HT-29 (cell line): ENCODE measurements around the gene ADGRD1. TPM values are rescaled to one million over a fixed set of nuclear protein-coding genes. Genes with fewer than 3 reads are reported as not detected.

Experiments used
- DNase-seq: peaks from one replicate; pipeline ENCODE4 v3.0.0-alpha.2; 2015; ENCODE audit warnings: low spot score
- total RNA-seq: library from RNA; depleted of rRNA; stranded (reverse); fragments of >200 nt; shearing (Covaris generic); gene quantifications from 2 replicates; pipeline ENCODE4 v1.2.3, GENCODE V29; 2014

Gene ADGRD1
- total RNA-seq, 1 experiment from 2014 or later, result not detected

DNA sequence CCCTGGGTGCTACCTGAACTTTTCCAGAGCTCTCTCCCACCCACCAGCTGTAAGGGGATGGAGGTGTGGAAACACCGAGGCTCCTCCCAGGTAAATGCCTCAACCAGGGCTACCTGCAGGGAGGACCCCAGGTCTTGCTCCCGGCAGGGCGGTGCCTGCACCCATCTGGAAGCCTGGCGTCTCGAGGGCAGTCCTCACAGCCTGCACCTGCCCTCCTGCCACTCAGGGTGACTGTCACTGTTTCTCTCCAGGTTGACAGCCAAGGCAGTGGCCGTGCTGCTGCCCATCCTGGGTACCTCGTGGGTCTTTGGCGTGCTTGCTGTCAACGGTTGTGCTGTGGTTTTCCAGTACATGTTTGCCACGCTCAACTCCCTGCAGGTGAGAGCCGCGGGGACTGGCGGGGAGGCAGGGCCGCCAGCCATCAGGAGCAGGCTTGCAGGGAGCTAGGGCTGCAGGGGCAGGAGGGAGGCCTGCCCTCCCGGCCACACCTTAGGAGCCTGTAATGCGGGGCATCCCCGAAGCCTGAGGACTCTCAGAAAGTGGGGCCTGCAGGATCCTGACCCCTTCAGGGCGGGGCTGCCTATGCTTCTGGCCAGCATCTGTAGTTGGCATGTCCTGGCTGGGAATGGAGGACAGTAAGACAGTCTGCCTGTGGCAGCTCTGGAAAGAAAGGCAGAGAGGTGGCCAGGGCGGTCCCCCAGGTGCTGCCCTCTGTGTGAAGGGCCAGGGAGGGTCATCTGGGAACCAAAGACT is 182.3 kb downstream of the ADGRD1 start:
- DNase-seq, result no peak

DNA sequence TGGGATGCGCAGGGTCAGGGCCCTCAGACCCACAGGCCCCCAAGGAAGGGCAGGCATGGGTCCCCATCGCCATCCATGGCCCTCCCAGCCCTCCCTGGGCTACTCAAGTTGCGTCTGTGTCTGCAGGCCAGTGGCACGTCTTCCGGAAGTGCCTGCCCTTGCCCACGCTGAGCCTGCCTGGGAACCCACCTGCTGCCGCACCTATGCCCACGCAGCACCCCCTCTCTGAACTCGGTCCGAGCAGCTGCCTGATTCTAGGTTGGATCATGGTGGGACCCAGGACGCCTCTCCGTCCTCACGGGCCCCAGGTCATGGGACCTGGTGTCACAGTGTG is 182.8 kb downstream of the ADGRD1 start:
- no peak for DNase-seq

DNA sequence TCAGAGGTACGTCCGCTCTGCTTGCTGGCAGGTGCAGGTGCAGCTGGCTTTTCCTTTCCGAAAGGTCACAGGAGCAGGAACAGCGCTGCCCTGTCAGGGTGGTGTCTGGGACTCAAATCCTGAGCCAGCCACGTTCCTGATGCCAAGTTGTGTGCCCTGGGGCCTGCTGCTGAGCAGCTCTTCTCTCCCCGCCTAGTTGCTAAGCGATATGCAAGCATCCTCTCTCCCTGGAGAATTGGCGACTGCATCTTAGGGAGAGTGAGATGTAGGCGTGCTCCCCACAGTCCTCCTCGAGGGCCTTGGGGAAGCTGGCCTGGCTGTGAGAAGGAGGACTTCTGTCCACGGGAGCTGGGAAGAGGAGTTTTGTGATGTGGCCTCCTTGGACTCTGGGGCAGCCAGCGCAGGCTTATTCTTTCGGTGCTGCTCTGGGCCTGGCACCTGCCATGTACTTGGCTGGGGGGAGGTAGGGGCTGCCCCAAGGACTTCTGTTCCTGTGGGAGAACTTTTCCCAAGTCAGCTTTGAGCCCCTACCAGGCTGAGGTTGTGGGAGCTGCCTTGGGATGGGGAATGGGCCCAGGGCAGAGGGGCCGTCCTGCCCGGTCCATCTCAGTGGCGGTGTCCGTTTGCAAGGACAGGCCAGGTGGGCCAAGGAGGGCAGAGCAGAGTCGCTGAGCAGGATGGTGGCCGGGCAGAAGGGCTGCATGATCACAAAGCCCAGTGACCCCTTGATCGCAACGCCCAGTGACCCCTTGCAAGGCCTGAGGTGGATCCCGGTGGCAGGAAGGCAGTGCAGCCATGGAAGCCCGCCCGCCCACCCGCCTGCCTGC is 183.5 kb downstream of the ADGRD1 start:
- DNase-seq, result no peak

DNA sequence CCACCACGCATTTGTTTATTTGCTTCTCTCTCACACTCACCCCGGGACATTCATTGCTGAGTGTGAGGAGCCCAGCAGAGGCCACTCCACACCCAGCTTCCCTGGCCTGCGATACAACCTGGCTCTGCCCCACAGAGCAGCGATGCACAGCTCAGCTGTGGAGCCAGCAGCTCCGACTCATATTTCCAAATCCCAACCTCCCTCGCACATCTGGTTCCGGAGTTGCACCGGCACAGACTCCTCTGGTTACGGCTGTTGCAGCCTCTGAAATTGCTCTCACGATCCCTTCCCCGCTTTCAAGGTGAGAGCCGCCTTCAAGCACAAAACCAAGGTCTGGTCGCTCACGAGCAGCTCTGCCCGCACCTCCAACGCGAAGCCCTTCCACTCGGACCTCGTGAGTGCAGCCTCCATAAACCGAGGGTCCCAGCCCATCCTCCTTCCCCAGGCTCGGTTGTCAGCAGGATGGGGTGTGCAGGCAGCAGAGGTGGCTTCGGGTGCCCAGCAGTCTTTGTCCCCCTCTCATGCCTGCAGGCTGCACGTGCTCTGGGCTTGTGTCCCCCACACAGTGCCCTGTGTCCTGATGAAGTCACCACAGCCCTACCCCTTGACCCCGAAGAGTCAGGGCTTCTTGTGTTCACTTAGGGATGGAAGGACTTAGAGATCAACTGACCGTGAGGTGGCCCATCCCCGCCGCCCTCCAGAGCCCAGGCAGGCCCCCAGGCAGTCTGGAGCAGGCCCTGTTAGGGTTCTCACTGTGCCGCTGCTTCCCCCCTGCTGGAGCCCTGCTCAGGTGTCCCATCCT is 184.3 kb downstream of the ADGRD1 start:
- DNase-seq, result no peak

DNA sequence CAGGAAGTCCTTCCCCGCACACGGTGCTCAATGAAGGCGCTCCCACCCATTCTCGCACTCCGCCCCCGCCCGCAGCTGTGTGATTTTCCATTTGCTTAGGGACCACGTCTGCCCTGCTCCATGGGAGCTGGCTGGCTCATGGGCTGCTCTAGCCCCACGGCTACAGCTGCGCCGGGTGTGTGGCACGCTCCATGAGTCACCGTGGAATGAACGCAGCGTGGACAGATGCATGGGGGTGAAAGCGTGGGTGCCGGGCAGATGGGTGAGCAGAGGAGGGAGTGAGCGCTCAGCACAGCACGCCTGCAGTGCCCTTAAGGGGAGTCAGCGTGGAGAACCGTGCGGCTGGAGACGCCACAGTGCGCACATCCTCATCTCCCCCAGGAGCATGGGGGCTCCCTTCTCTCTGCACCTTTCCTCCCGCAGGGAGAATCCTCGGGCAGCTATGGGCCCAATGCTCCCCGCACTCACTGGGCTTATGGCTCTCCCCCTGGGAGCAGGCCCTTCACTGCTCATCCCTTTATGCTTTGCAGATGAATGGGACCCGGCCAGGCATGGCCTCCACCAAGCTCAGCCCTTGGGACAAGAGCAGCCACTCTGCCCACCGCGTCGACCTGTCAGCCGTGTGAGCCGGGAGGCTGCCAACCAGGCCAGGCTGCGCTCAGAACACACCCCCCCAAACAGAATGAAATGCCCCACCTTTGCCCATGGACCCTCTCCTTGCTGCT is 185.1 kb downstream of the ADGRD1 start:
- DNase-seq, result no peak

DNA sequence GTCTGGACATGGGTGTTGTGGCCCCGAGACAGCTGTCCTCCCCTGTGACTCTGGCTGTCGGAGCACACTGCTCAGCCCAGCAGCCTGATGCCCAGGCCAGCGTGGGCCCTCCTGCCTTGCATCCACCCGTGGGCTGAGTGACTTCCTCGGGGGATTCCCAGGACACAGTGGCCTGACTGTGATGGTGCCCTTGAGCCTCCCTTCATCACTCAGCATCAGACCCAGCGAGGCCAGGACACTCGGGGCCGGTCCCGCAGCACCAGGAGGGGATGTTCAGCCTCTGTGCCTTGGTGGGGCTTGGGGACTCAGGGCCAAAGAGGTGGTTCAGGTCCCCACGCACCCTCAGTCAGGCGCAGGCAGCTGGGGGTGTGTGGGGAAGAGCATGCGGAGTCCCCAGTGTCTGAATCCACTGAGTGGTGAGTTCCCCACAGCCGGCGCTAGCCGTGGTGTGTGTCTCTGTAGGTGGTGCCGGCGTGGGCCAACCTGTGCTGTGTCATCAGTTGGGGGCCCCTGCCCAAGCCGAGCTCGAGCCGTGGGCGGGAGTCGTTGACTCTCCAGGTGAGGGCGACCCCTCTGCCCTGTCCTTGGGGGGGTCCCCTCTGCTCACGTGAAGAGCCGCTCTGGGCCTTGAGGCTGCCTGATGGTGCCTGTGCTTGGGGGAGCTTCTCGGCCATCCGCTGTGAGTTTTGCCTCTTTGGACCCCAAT is 185.8 kb downstream of the ADGRD1 start:
- DNase-seq, result no peak

DNA sequence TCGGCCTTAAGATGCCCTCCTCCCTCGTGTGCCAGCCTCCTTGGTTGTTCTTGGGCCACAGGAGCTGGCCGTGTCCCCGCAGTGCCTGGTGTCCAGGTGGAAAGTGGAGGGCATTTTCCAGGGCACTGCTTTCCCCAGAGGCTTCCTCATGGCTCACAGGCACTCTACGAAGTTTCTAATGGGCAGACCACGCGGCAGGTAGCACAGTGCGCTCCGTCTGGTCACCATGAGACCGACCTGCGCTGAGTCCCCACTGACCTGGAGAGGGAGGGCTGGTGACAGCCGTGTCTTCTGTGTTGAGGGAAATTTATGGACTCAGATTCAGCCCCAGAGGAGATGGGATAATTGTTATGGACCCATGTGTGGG is 186.3 kb downstream of the ADGRD1 start:
- no peak for DNase-seq

DNA sequence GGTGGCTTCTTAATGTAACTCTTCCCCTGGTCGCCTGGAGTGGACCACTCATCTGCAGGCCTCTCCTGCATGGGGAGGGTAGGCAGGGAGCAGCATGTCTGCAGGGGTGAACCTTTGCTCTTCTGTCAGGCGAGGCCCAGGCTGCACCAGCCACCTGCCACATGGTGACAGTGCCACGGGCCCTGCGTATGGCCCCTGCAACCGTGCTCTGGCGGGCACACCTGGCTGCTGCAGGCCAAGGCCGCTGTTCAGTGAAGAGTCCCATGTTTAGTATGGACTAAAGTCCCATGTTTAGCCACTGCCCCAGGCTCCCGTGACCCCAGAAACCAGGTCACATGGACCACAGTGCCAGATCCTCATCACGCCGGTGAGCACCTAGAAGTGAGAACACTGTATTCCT is 187.0 kb downstream of the ADGRD1 start:
- DNase-seq, result no peak

DNA sequence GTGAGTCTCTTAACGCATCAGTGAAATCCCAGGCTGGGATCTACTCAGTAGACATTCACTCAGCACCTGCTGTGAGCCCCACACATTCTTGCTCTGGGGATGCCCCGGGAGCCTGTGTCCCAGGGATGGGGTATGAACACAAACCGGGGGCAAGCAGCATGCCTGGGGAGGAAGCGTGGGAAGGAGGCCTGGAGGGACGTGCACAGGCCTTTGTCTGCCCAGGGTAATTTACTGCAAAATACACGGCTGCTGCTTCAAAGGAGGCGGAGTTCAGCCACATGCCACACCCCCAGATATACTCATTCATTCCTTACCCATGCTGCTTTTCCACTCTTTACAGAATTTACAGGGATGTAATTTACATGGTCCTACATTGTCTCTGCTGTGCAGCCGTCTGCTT is 187.8 kb downstream of the ADGRD1 start:
- no peak for DNase-seq

DNA sequence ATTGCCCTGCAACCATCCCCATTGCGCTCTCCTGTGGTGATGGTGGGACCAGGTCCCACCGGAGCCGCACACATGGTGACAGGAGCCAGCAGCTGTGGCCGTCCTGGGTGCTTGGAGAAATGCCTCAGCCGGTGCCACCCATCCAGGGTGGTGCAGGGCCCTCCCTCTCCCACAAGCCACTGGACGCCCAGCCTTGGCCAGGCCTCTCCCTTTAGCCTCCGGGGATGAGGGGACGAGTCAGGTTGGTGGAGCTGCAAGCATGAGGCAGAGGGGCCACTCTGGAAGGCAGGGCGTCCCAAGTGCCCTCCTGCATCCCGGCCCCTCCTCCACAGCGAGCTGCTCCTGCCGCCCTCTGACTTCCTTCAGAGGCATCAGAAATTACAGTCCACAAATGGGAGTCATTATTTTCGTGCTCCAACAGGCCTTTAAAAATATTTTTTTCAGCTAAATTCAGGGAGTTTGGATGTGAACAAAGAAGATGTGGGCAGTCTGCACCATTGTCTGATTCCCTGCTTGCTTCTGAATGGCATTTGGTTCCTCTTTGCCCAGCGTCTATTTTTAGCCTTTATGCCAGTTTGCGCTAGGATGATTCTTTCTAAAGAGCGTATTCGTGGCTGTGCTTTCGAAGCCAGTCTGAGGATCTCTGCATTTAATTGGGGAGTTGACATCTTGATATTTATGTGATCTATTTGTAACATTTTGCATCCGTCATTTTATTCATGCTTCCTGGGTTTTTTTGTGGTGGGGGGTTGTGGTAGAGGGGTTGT is 189.4 kb downstream of the ADGRD1 start:
- DNase-seq, result no peak

DNA sequence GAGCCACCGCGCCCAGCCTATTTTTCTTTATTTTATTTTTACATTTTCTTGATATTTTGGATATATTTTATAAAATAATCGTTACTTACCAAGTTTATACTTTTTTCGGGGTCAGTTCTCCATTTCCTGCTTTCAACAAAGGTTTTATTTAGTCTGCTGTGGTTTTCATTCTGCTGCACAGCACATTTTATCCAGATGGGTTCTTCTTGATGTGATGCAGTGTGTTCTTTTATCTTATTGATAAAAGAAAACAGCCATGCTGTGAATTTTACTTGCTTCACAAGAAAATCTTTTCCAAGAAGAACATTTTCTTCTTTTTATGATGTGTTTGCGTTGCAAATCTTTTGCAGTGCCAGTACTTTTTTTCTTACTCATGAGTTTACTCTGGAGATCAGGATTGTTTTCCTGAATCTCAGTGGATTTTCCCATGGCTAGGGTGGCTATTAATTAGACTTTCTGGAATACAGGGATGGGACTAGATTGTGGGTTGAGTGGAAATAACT is 192.5 kb downstream of the ADGRD1 start:
- no peak for DNase-seq

DNA sequence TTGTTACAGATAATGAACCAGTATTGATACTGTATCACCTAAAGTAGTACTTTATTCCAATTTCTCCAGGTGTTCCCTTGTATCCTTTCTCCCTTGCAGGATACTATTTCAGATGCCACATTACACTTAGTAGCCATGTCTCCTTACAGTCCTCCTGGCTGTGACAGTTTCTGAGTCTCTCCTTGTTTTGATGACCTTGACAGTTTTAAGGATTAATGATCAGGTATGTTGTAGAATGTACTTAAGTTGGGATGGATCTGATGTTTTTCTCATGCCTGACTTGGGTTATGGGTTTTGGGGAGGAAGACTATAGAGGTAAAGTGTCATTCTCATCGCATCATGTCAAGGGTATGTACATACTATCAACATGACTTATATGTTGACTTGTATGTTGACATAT is 193.6 kb downstream of the ADGRD1 start:
- no peak for DNase-seq

DNA sequence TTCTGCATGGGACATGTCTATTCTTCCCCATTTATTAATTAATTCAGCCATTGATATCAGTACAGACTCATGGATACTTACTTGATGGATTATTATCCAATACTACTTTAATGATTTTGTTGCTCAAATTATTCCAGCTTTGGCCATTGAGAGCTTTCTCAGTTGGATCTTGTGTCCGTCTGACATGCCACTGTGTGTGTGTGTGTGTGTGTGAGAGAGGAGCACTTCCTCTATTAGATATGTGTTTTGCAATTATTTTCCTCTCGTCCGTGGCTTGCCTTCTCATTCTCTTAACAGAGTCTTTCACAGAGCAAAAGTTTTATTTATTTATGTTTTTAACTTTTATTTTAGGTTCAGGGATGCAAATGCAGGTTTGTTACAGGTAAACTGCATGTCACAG is 194.2 kb downstream of the ADGRD1 start:
- DNase-seq, result no peak

DNA sequence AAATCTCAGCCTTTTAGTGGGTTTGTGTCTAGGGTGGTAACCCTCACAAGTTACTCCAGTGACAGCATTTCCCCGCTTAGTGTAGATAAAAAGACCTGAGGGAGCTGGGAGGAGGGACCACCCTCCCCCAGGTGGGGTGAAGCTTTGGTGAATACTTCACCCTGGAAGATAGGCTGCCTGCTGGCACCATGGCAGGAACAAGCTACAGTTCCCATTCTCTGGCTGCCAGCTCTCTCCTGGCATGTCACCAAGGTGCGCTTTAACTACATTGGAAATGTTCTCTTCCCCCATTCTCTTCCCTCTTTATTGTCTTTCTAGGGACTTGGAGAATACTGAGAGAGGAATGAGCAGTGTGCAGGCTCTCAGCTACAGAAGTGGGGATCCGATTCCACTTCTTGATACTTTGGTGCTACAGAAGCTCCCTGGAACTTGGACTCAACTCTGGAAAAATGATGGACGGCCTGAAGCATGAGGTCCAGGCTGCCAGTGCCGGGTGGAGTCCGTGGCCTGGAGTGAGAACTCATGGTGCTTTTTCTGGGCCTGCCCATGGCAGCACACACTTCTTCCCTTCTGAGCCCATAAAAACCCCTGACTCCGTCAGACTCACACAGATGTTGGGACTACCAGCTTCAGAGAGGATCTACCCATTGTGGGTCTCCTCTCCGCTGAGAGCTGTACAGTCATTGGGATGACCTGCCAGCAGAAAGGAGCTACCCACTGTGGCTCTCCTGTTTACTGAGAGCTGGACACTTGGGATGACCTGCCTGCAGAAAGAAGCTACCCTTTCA is 198.0 kb downstream of the ADGRD1 start:
- no peak for DNase-seq

DNA sequence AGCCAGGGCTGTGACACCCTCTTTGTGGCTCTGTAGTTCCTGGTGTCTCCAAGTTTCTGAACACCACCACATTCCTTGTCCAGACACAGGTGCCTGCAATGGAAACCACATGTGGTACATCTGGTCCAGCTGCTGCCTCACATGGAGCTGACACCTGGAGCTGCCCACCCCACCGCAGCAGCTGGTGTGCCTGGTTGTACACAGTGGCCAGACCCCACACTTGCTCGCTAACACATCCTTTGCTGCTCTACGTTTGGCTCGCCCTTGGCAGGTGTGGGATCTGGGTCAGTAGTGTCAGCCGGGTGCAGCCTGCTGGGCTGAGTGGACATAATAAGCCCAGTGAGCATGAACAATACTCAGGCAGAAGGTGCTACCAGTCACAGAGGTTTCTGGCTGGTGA is 198.9 kb downstream of the ADGRD1 start:
- DNase-seq, result no peak

DNA sequence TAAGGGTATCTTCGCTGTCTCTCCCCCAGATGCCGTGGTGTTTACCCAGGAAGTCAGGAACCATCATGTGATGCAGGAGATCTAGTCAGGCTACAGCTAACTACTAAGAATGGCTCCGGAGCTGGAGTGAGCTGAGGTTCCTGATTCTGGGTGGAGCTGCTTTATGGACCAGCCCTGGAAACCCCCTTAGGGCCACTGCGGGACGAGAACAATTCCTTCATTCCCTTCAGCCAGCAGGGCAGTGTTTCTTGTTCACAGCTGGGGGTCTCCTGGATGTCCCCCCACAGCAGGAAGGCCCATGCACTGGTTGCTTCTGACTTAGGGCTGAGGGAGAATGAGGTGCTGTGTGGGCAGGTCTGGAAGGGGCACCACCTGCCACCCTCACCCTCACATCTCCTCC is 199.3 kb downstream of the ADGRD1 start:
- DNase-seq, result no peak

DNA sequence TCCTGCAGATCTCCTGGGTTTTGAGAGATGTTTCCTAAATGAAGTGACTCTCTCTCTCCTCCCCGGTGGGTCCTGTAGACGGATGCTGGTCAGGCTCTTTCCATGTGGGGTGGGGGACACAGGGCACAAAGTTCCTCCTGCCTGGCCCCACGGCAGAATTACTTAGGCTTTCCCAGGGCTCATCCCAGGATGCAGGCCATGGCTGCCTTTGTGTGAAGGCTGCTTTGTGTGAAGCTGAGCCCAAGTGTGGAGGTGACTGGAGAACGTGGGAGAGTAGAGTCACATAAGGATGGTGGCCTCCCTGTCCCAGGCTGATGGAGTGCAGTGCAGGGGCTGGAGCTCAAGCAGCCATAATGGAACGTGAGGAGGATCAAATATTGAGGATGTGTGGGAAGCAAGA is 200.2 kb downstream of the ADGRD1 start:
- no peak for DNase-seq

DNA sequence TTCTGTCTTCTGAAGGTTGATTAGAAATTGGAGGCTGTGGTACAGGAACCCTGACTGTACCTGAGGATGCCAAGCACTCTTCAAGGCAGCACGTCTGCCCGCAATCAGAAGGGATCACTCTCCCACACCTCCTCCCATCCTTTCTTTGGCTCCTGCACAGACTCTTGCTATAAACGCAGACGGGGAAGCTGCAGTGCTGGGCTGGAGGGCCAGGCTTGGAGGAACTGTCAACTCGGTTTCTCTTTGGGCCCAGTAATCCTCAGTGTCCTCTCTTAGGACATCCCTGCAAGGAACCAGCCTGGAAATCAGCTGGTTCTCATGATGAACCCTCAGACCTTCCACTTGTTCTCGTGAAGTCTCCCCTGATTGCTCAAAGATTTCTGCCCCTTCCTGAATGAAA is 201.4 kb downstream of the ADGRD1 start:
- no peak for DNase-seq

DNA sequence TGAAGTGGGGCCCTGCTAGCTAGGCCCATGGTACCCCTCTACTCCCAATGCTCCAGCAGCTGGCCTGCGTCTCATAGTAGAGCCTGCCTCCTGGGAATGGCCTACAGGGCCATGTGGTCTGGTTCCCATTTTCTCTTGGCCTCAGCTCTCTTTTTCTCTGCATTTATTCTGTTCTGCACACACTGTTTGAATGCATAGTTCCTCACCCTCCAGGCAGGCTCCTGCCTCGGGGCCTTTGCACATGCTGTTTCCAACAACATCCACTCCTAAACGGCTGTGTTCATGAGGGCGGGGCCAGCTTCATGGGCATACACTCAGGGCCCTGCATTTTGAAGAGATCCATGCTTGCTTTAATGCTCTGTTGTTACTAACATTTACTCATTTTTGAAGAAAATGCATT is 204.0 kb downstream of the ADGRD1 start:
- no peak for DNase-seq
